NT2/D1 (cell line): ENCODE measurements around the gene OPCML.

Experiments
- DNase-seq: peaks from one replicate; pipeline ENCODE4 v3.0.0-alpha.2; 2011; ENCODE audit warnings: low read depth, low spot score
- H3K27me3 ChIP-seq: 2 replicates; pipeline ENCODE4 v1.6.0; 2011; ENCODE audit warnings: mild to moderate bottlenecking; ENCODE audit not compliant: insufficient read length, insufficient read depth
- H3K36me3 ChIP-seq: 2 replicates; pipeline ENCODE4 v1.6.1; 2011; ENCODE audit warnings: mild to moderate bottlenecking, low read length, mixed read lengths; ENCODE audit not compliant: insufficient read depth, insufficient read length
- H3K4me1 ChIP-seq: 2 replicates; pipeline ENCODE4 v1.5.1; 2011; ENCODE audit not compliant: insufficient read depth, insufficient read length
- H3K4me3 ChIP-seq: 2 replicates; pipeline ENCODE4 v1.5.1; 2011; ENCODE audit warnings: low read depth; ENCODE audit not compliant: insufficient read length
- H3K9ac ChIP-seq: 2 replicates; pipeline ENCODE4 v1.6.0; 2011; ENCODE audit warnings: low read depth; ENCODE audit not compliant: insufficient read length
- H3K9me3 ChIP-seq: 2 replicates; pipeline ENCODE4 v1.5.1; 2011; ENCODE audit warnings: mild to moderate bottlenecking, low read length; ENCODE audit not compliant: insufficient read depth
- SUZ12 ChIP-seq: IDR thresholded peaks from 2 replicates; pipeline ENCODE4 v1.6.1; 2011; ENCODE audit not compliant: insufficient read length, insufficient read depth; ENCODE audit errors: extremely low read depth
- YY1 ChIP-seq: IDR thresholded peaks from 2 replicates; pipeline ENCODE4 v1.6.1; 2011; ENCODE audit not compliant: insufficient read length, insufficient read depth
- ZNF274 ChIP-seq: IDR thresholded peaks from 2 replicates; pipeline ENCODE4 v1.6.1; 2011; ENCODE audit warnings: mild to moderate bottlenecking, low read depth, low read length

The OPCML gene

DNA sequence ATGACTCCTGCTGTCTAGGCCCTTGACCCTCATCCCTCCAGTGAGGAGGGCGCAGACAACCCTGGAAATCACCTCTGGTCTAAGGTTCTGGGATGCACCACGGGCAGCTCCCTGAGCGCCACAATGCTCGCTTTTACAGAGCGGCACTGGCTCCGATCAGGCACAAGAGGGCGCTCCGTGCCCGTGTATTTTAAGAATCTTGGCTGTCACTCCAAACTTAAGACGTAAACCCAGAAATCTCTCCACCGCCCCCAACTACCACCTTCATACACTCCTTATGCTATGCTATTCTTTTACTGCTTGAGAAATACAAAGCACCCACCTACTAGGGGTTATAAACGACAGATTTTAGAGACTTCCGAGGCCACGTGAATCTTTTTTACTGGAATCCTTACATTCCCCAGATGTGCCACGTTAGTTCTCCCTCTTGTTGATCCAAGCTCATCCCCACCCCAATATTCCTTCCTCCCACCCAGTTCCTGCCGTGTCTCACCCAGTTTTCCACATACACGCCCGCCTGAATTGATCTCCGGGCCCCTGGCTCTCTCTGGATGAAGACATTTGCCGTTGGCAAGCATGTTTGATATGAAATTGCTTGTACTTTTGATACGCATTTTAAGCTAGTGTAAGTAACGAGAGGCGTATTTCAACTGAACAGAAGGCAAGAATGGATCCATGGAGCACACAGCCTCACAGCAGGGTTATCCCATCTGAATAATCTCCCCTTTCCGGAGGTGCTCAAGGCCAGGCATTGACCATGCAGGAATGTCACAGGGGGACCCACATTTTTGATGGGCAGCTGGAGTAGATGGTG, 453.5 kb downstream of the OPCML start:
- DNase-seq = peak; percentile 51
- H3K4me1 ChIP-seq = no peaks in the 10 kb centered on the region
- H3K9me3 ChIP-seq = peaks cover 3% of the 10 kb centered on the region; the same call in 1 of the 2 replicates
- H3K27me3 ChIP-seq = peaks cover 14% of the 10 kb centered on the region
- TF ChIP-seq SUZ12 (no peak), ZNF274 (no peak), YY1 (no peak)
- no peak overlapping the region for H3K4me3 ChIP-seq
- no peaks in the 10 kb centered on the region for H3K36me3 ChIP-seq
- no peak overlapping the region for H3K9ac ChIP-seq

DNA sequence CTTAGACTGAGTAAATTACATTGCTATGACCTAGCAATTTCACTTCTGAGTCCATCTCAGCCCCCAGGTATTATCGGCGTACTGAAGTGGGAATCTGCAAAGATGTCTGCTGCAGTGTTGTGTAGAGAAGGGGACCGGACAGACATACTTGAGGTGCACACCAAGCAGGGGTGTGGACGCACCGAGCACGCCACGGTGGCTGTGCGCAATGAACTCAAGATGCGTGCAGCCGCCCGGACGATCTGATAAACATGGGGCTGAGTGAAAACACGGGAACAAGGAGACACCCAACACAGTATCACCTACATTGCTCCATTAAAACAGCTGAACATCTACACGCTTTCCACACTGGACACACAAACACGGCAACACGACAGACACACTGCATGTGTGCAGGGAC, 454.3 kb downstream of the OPCML start:
- H3K27me3 ChIP-seq = peaks cover 6% of the 10 kb centered on the region
- no peak overlapping the region for H3K4me3 ChIP-seq
- no peak overlapping the region for H3K9ac ChIP-seq
- TF ChIP-seq SUZ12 (no peak), YY1 (no peak), ZNF274 (no peak)
- DNase-seq = no peak
- no peaks in the 10 kb centered on the region for H3K9me3 ChIP-seq
- H3K36me3 ChIP-seq = no peaks in the 10 kb centered on the region
- H3K4me1 ChIP-seq = no peaks in the 10 kb centered on the region

DNA sequence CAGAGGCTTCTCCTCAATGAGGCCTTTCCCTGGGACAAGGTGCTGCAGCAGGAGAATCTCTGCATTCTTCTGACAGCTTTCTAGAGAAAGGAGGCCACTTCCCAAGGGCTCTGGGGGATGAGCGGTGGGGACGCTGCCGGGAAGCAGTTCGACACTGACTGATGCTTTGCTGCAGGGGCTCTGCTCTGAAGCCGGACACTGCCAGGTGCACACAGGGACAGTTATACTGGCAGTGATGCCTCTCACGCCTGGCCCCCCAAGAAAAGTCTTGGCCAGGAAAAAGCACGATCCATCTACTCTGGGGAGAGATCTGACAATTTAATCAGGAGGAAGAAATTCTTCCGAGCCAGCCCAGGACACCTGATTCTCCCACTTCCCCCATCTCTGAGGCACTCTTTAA, 456.9 kb downstream of the OPCML start:
- no peak for DNase-seq
- Histone ChIP-seq H3K9ac (no peak overlapping the region), H3K4me3 (no peak overlapping the region), H3K9me3 (no peaks in the 10 kb centered on the region), H3K4me1 (no peaks in the 10 kb centered on the region), H3K36me3 (no peaks in the 10 kb centered on the region), H3K27me3 (peaks cover 6% of the 10 kb centered on the region)
- TF ChIP-seq YY1 (no peak), ZNF274 (no peak), SUZ12 (no peak)

GRCh38 chr11:133072858-133073582, 459.3 kb downstream of the OPCML start:
- Histone ChIP-seq H3K36me3 (no peaks in the 10 kb centered on the region), H3K4me3 (no peak overlapping the region), H3K27me3 (peaks cover 2% of the 10 kb centered on the region), H3K9ac (no peak overlapping the region), H3K9me3 (no peaks in the 10 kb centered on the region), H3K4me1 (no peaks in the 10 kb centered on the region)
- TF ChIP-seq YY1 (no peak), SUZ12 (no peak), ZNF274 (no peak)
- no peak for DNase-seq

- no peaks in the 10 kb centered on the region for H3K36me3 ChIP-seq
- DNase-seq = no peak
Observed at GRCh38 chr11:133072378-133072777, 459.9 kb downstream of the OPCML start.

DNA sequence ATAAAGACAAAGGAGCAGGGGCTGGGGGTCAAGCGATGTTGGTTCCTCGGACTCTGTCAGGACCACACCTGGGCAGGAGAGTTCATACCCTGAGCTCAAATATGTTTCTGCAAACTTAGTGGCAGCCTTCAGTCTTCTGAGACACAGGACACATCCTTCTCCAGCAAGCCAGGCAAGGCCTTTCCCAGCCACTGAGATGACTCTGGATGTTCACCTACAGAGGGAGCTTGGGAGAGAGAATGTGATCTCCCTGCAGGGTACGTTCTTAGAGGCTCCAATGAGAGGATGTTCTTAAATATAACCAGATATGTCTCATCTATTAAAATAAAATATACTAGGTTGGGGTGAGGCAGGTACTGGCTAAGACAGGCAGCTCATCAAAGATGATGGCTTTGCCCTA, 461.5 kb downstream of the OPCML start:
- no peak overlapping the region for H3K9ac ChIP-seq
- H3K4me3 ChIP-seq = no peak overlapping the region
- no peak for TF ChIP-seq ZNF274
- TF ChIP-seq SUZ12 = no peak
- TF ChIP-seq YY1 = no peak
- H3K4me1 ChIP-seq = no peaks in the 10 kb centered on the region
- no peaks in the 10 kb centered on the region for H3K36me3 ChIP-seq
- H3K27me3 ChIP-seq = no peaks in the 10 kb centered on the region
- H3K9me3 ChIP-seq = peaks cover 8% of the 10 kb centered on the region; the same call in 1 of the 2 replicates
- DNase-seq = no peak

More at GRCh38 chr11:133072378-133072777, 459.9 kb downstream of the OPCML start:
- no peaks in the 10 kb centered on the region for H3K4me1 ChIP-seq
- H3K27me3 ChIP-seq = no peaks in the 10 kb centered on the region
- no peaks in the 10 kb centered on the region for H3K9me3 ChIP-seq
- TF ChIP-seq ZNF274 (no peak), YY1 (no peak), SUZ12 (no peak)
- no peak overlapping the region for H3K4me3 ChIP-seq
- no peak overlapping the region for H3K9ac ChIP-seq

- Histone ChIP-seq H3K36me3 (no peaks in the 10 kb centered on the region), H3K4me3 (no peak overlapping the region), H3K9ac (no peak overlapping the region), H3K27me3 (no peaks in the 10 kb centered on the region), H3K9me3 (peaks cover 14% of the 10 kb centered on the region; the same call in 1 of the 2 replicates), H3K4me1 (no peaks in the 10 kb centered on the region)
- TF ChIP-seq ZNF274 = no peak
- no peak for TF ChIP-seq YY1
- TF ChIP-seq SUZ12 = no peak
- DNase-seq = no peak
Observed at GRCh38 chr11:133070021-133070713, 462.1 kb downstream of the OPCML start.
